Ascending aorta (tissue), 2 donors: ENCODE results near the gene ZSCAN2. TPM values are rescaled to one million over a fixed set of nuclear protein-coding genes. Genes with fewer than 3 reads are reported as not detected.
A peak's percentile ranks its signal among the peaks of the same experiment; 100 is the strongest.

Source experiments
- DNase-seq, 2 donors: peaks; one replicate each; pipeline ENCODE4 v3.0.0-alpha.2; 2019; ENCODE audit warnings: low spot score in 2 of 2
- H3K27ac ChIP-seq, 2 donors: fragments of 200-600 bp; sonication (generic); one replicate each; pipeline ENCODE4 v1.5.1; 2016 to 2017; ENCODE audit warnings: mild to moderate bottlenecking in 1 of 2
- H3K27me3 ChIP-seq: fragments of 200-600 bp; sonication (generic); one replicate; pipeline ENCODE4 v1.5.1; 2017
- H3K36me3 ChIP-seq, 2 donors: fragments of 200-600 bp; sonication (generic); one replicate each; pipeline ENCODE4 v1.5.1; 2016
- H3K4me1 ChIP-seq, 2 donors: fragments of 200-600 bp; sonication (generic); one replicate each; pipeline ENCODE4 v1.5.1; 2016 to 2017; ENCODE audit warnings: mild to moderate bottlenecking in 1 of 2
- H3K4me3 ChIP-seq, 2 donors: fragments of 200-600 bp; sonication (generic); one replicate each; pipeline ENCODE4 v1.5.1; 2016 to 2017; ENCODE audit warnings: mild to moderate bottlenecking in 1 of 2
- H3K9me3 ChIP-seq, 2 donors: fragments of 200-600 bp; sonication (generic); one replicate each; pipeline ENCODE4 v1.5.1; 2016
- CTCF ChIP-seq, 3 experiments: fragments of 200-600 bp in 2 of 3; fragments of 450-650 bp in 1 of 3; sonication (generic) in 2 of 3; IDR thresholded peaks; one replicate each; pipeline ENCODE4 v1.5.1; 2016 to 2019; ENCODE audit warnings: antibody characterized with exemption in 3 of 3, mild to moderate bottlenecking in 1 of 3, moderate library complexity in 1 of 3
- intact Hi-C: fragments of 100-400 bp; cut with DNase I; formaldehyde crosslinking; loops from one replicate; pipeline ENCODE4 v1.15.1; 2023
- total RNA-seq: library from RNA; depleted of rRNA; stranded (reverse); fragments of >200 nt; gene quantifications from one replicate; pipeline ENCODE4 v1.1.0, GENCODE V29; 2016

Gene ZSCAN2
- total RNA-seq, 1 donor from 2014 or later, result 4.6 TPM

GRCh38 chr15:84597296-84597695 is 3.5 kb upstream of the ZSCAN2 start:
- Histone ChIP-seq H3K9me3 (no peaks in the 10 kb centered on the region), H3K27me3 (no peaks in the 10 kb centered on the region), H3K4me3 (no peak overlapping the region), H3K27ac (no peak overlapping the region), H3K4me1 (peaks cover 0 to 13% of the 10 kb centered on the region in 2 donors), H3K36me3 (no peaks in the 10 kb centered on the region)
- no peak for DNase-seq
- intact Hi-C loops, result no loop called here
- no peak for TF ChIP-seq CTCF (IDR thresholded peaks at IDR 0.05)

- Histone ChIP-seq H3K4me3 (no peak overlapping the region), H3K36me3 (no peaks in the 10 kb centered on the region), H3K9me3 (no peaks in the 10 kb centered on the region), H3K27me3 (no peaks in the 10 kb centered on the region), H3K4me1 (peaks cover 0 to 13% of the 10 kb centered on the region in 2 donors), H3K27ac (no peak overlapping the region)
- no peak for DNase-seq
- intact Hi-C loops, result no loop called here
- no peak for TF ChIP-seq CTCF (IDR thresholded peaks at IDR 0.05)
Measured at GRCh38 chr15:84598250-84598649, 2.6 kb upstream of the ZSCAN2 start.

- Histone ChIP-seq H3K4me1 (peaks cover 0 to 13% of the 10 kb centered on the region in 2 donors), H3K9me3 (no peaks in the 10 kb centered on the region), H3K27ac (no peak overlapping the region), H3K4me3 (no peak overlapping the region), H3K27me3 (no peaks in the 10 kb centered on the region), H3K36me3 (no peaks in the 10 kb centered on the region)
- intact Hi-C loops, result no loop called here
- peak; percentile 26 to 57 (median 39) for TF ChIP-seq CTCF (IDR thresholded peaks at IDR 0.05)
- no peak for DNase-seq
Measured at GRCh38 chr15:84598993-84599392, 1.8 kb upstream of the ZSCAN2 start.

GRCh38 chr15:84599906-84600305 is 903 bp upstream of the ZSCAN2 start:
- intact Hi-C loops, result loop anchor here (1.0 to 2.0 kb wide), 5 partner anchors 31 to 381 kb away; partner anchors contain the start of genes PDE8A, SEC11A, WDR73 and ZNF592
- Histone ChIP-seq H3K27me3 (no peaks in the 10 kb centered on the region), H3K4me3 (peak overlapping the region in 1 of 2 donors; percentile 91), H3K27ac (no peak overlapping the region), H3K4me1 (peaks cover 0 to 13% of the 10 kb centered on the region in 2 donors), H3K9me3 (no peaks in the 10 kb centered on the region), H3K36me3 (no peaks in the 10 kb centered on the region)
- no peak for DNase-seq
- TF ChIP-seq CTCF (IDR thresholded peaks at IDR 0.05), result no peak

- H3K4me1 ChIP-seq, result peaks cover 0 to 13% of the 10 kb centered on the region in 2 donors
- no peaks in the 10 kb centered on the region for H3K36me3 ChIP-seq
- peak; percentile 69 to 93 for DNase-seq
- no peaks in the 10 kb centered on the region for H3K27me3 ChIP-seq
- peak overlapping the region; percentile 43 to 72 for H3K27ac ChIP-seq
- TF ChIP-seq CTCF (IDR thresholded peaks at IDR 0.05), result no peak
- intact Hi-C loops, result loop anchor here (1.0 to 2.0 kb wide), 5 partner anchors 31 to 380 kb away; partner anchors contain the start of genes PDE8A, SEC11A, WDR73 and ZNF592
- peak overlapping the region; percentile 85 to 91 for H3K4me3 ChIP-seq
- no peaks in the 10 kb centered on the region for H3K9me3 ChIP-seq
Measured at GRCh38 chr15:84600331-84600686, 500 bp upstream of the ZSCAN2 start.

GRCh38 chr15:84601555-84601838 is 688 bp downstream of the ZSCAN2 start:
- H3K36me3 ChIP-seq, result no peaks in the 10 kb centered on the region
- intact Hi-C loops, result loop anchor here (2.0 kb wide), 3 partner anchors 53 to 379 kb away; partner anchors contain the start of genes PDE8A, WDR73 and ZNF592
- no peak for DNase-seq

More at GRCh38 chr15:84601555-84601838, 688 bp downstream of the ZSCAN2 start:
- H3K4me1 ChIP-seq, result peaks cover 0 to 13% of the 10 kb centered on the region in 2 donors
- no peaks in the 10 kb centered on the region for H3K27me3 ChIP-seq
- no peak for TF ChIP-seq CTCF (IDR thresholded peaks at IDR 0.05)
- peak overlapping the region in 1 of 2 donors; percentile 32 for H3K27ac ChIP-seq
- peak overlapping the region; percentile 85 to 91 for H3K4me3 ChIP-seq
- no peaks in the 10 kb centered on the region for H3K9me3 ChIP-seq
